Measurements from ENCODE around the gene IGFL2. TPM values are rescaled to one million over a fixed set of nuclear protein-coding genes. Genes with fewer than 3 reads are reported as not detected.

IGFL2 gene
- total and polyA plus RNA-seq, 2 experiments from 2014 or later: not detected

DNA sequence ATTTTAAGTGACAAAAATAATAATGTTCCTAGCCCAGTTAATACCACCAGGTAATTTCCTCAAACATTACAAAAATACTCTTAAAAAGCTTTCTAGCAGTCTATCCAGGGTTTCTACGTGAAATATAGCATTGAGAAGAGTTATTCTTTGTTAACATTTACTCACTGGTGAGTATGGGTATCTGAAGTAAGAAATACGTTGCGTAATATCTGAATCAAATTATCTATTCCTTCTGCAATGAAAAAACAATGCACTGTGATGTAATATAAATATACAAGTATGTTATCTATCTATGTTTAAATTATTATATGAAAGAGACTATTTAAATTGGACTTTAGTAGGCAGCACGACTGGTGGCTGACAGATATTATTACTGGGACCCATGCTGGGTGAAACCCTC is 5.7 kb upstream of the IGFL2 start:
- Histone ChIP-seq H3K9me2 (ENCODE audit: insufficient read depth) (peaks cover 7% of the 10 kb centered on the region; the same call in 1 of the 2 replicates), H4K20me1 (replicated peaks; ENCODE audit: insufficient read depth) (no peaks in the 10 kb centered on the region), H3K27me3 (ENCODE audit: insufficient read depth) (no peaks in the 10 kb centered on the region), H3K27ac (ENCODE audit: low read depth) (no peak overlapping the region), H3F3A (replicated peaks; ENCODE audit: low read depth) (no peaks in the 10 kb centered on the region), H3K4me3 (no peak overlapping the region), H3K4me1 (ENCODE audit: insufficient read depth) (no peaks in the 10 kb centered on the region), H2AFZ (no peak overlapping the region), H3K4me2 (no peak overlapping the region), H3K79me2 (replicated peaks; ENCODE audit: insufficient read depth) (no peaks in the 10 kb centered on the region), H3K36me3 (ENCODE audit: insufficient read depth) (no peaks in the 10 kb centered on the region)
- TF ChIP-seq ZNF114 (CRISPR knock-in tag; IDR thresholded peaks at IDR 0.05): no peak
- TF ChIP-seq JUNB (IDR thresholded peaks at IDR 0.05; ENCODE audit: unreplicated experiment): no peak
- no peak for TF ChIP-seq EZH2phosphoT487 (IDR thresholded peaks at IDR 0.05; ENCODE audit: unreplicated experiment)
- TF ChIP-seq POLR2AphosphoS5 (IDR thresholded peaks at IDR 0.05; ENCODE audit: low read depth): no peak
- no peak for TF ChIP-seq NANOG (IDR thresholded peaks at IDR 0.05; ENCODE audit: borderline replicate concordance)
- no peak for TF ChIP-seq CREB1 (CRISPR knock-in tag; IDR thresholded peaks at IDR 0.05; ENCODE audit: low read depth)
- TF ChIP-seq STAT1 (IDR thresholded peaks at IDR 0.05; ENCODE audit: unreplicated experiment): no peak
- no peak for TF ChIP-seq ZNF331 (CRISPR knock-in tag; IDR thresholded peaks at IDR 0.05; ENCODE audit: low read depth)
- TF ChIP-seq, protein P1, sequence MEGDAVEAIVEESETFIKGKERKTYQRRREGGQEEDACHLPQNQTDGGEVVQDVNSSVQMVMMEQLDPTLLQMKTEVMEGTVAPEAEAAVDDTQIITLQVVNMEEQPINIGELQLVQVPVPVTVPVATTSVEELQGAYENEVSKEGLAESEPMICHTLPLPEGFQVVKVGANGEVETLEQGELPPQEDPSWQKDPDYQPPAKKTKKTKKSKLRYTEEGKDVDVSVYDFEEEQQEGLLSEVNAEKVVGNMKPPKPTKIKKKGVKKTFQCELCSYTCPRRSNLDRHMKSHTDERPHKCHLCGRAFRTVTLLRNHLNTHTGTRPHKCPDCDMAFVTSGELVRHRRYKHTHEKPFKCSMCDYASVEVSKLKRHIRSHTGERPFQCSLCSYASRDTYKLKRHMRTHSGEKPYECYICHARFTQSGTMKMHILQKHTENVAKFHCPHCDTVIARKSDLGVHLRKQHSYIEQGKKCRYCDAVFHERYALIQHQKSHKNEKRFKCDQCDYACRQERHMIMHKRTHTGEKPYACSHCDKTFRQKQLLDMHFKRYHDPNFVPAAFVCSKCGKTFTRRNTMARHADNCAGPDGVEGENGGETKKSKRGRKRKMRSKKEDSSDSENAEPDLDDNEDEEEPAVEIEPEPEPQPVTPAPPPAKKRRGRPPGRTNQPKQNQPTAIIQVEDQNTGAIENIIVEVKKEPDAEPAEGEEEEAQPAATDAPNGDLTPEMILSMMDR (conservative IDR thresholded peaks at IDR 0.05; ENCODE audit: low read depth in 2 of 2): no peak
- Mint-ChIP-seq H3K27ac (no peak overlapping the region), H3K4me1 (no peaks in the 10 kb centered on the region; the same call in 2 of the 3 replicates), H3K4me3 (no peak overlapping the region), H3K9me3 (no peaks in the 10 kb centered on the region), H3K36me3 (ENCODE audit: low read depth) (no peaks in the 10 kb centered on the region; the same call in 2 of the 3 replicates), H3K27me3 (ENCODE audit: insufficient read depth, low read depth, poor library complexity) (peaks cover 9% of the 10 kb centered on the region)
- ATAC-seq (no peak), DNase-seq (ENCODE audit: low spot score) (no peak)

DNA sequence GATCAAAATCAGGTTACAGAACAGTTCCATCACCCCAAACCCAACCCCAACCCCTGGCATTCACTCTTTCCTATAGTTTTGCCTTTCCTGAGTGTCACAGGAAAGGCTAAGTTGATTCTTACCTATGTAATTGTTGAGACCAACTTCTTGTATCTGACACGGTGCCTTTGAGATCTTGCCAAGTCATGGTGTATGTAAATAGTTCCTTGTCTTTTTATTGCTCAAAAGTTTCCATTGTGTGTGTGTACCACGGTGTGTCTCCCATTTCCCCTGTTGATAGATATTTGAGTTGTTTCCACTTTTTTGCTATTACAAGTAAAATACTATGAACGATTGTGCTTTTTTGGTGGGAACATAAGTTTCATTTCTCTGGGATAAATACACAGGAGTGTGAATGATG is 3.3 kb upstream of the IGFL2 start:
- H3F3A ChIP-seq (replicated peaks; ENCODE audit: low read depth): no peaks in the 10 kb centered on the region
- Mint-ChIP-seq H3K4me1 (peaks cover 3% of the 10 kb centered on the region; the same call in 1 of the 3 replicates), H3K9me3 (no peaks in the 10 kb centered on the region; the same call in 2 of the 3 replicates), H3K4me3 (no peak overlapping the region), H3K36me3 (ENCODE audit: low read depth) (no peaks in the 10 kb centered on the region), H3K27ac (no peak overlapping the region), H3K27me3 (ENCODE audit: insufficient read depth, low read depth, poor library complexity) (peaks cover 5% of the 10 kb centered on the region)
- H2AFZ ChIP-seq: no peak overlapping the region
- no peaks in the 10 kb centered on the region for H3K79me2 ChIP-seq (replicated peaks; ENCODE audit: insufficient read depth)
- H3K4me1 ChIP-seq (ENCODE audit: insufficient read depth): no peaks in the 10 kb centered on the region
- H3K4me2 ChIP-seq: no peak overlapping the region
- no peaks in the 10 kb centered on the region for H3K9me2 ChIP-seq (ENCODE audit: insufficient read depth)
- no peaks in the 10 kb centered on the region for H3K27me3 ChIP-seq (ENCODE audit: insufficient read depth)
- no peaks in the 10 kb centered on the region for H3K36me3 ChIP-seq (ENCODE audit: insufficient read depth)
- no peaks in the 10 kb centered on the region for H4K20me1 ChIP-seq (replicated peaks; ENCODE audit: insufficient read depth)
- ATAC-seq (no peak), DNase-seq (ENCODE audit: low spot score) (no peak)
- no peak overlapping the region for H3K27ac ChIP-seq (ENCODE audit: low read depth)
- no peak overlapping the region for H3K4me3 ChIP-seq
- TF ChIP-seq CREB1 (CRISPR knock-in tag; IDR thresholded peaks at IDR 0.05; ENCODE audit: low read depth) (no peak), STAT1 (IDR thresholded peaks at IDR 0.05; ENCODE audit: unreplicated experiment) (no peak), EZH2phosphoT487 (IDR thresholded peaks at IDR 0.05; ENCODE audit: unreplicated experiment) (no peak), JUNB (IDR thresholded peaks at IDR 0.05; ENCODE audit: unreplicated experiment) (no peak), EZH2 (IDR thresholded peaks at IDR 0.05; ENCODE audit: low read depth, unreplicated experiment) (no peak), ZNF331 (CRISPR knock-in tag; IDR thresholded peaks at IDR 0.05; ENCODE audit: low read depth) (no peak), ZNF114 (CRISPR knock-in tag; IDR thresholded peaks at IDR 0.05) (no peak)
- TF ChIP-seq, protein P2, sequence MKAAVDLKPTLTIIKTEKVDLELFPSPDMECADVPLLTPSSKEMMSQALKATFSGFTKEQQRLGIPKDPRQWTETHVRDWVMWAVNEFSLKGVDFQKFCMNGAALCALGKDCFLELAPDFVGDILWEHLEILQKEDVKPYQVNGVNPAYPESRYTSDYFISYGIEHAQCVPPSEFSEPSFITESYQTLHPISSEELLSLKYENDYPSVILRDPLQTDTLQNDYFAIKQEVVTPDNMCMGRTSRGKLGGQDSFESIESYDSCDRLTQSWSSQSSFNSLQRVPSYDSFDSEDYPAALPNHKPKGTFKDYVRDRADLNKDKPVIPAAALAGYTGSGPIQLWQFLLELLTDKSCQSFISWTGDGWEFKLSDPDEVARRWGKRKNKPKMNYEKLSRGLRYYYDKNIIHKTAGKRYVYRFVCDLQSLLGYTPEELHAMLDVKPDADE (IDR thresholded peaks at IDR 0.05): no peak
- TF ChIP-seq, protein P1 (conservative IDR thresholded peaks at IDR 0.05; ENCODE audit: low read depth in 2 of 2): no peak
